ENCODE data around the gene GPATCH2. TPM values are rescaled to one million over a fixed set of nuclear protein-coding genes. Genes with fewer than 3 reads are reported as not detected.

The GPATCH2 gene
- total RNA-seq, 1 donor from 2014 or later, result 15.6 TPM

DNA sequence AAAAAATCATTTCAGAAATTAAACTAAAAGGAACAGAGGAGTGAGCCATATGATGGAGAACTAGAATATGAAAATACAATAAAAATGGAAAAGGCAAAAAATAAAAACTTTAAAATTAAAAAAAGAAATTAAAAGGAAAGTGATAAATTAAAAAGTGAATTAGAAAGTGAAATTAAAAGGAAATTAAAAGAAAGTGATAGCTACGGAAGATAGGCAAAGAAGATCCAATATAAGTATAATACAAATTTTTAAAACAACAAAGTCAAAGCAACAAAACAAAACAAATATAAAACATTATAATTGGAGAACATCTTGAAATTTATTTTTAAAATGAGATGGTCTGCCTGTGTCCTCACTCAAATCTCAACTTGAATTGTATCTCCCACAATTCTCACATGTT lies 165.8 kb downstream of the GPATCH2 start:
- TF ChIP-seq, protein P1, sequence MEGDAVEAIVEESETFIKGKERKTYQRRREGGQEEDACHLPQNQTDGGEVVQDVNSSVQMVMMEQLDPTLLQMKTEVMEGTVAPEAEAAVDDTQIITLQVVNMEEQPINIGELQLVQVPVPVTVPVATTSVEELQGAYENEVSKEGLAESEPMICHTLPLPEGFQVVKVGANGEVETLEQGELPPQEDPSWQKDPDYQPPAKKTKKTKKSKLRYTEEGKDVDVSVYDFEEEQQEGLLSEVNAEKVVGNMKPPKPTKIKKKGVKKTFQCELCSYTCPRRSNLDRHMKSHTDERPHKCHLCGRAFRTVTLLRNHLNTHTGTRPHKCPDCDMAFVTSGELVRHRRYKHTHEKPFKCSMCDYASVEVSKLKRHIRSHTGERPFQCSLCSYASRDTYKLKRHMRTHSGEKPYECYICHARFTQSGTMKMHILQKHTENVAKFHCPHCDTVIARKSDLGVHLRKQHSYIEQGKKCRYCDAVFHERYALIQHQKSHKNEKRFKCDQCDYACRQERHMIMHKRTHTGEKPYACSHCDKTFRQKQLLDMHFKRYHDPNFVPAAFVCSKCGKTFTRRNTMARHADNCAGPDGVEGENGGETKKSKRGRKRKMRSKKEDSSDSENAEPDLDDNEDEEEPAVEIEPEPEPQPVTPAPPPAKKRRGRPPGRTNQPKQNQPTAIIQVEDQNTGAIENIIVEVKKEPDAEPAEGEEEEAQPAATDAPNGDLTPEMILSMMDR (IDR thresholded peaks at IDR 0.05; ENCODE audit: partially characterized antibody, unreplicated experiment), result no peak
- no peaks in the 10 kb centered on the region for H3K4me1 Mint-ChIP-seq (ENCODE audit: low read depth, unreplicated experiment)
- DNase-seq, result no peak
- H3K27me3 Mint-ChIP-seq (ENCODE audit: unreplicated experiment), result no peaks in the 10 kb centered on the region
- H3K27ac Mint-ChIP-seq (ENCODE audit: unreplicated experiment), result no peak overlapping the region
- H3K36me3 Mint-ChIP-seq (ENCODE audit: unreplicated experiment), result peaks cover 6% of the 10 kb centered on the region
- H3K9me3 Mint-ChIP-seq (ENCODE audit: unreplicated experiment), result no peaks in the 10 kb centered on the region
- H3K4me3 Mint-ChIP-seq (ENCODE audit: unreplicated experiment), result no peak overlapping the region

DNA sequence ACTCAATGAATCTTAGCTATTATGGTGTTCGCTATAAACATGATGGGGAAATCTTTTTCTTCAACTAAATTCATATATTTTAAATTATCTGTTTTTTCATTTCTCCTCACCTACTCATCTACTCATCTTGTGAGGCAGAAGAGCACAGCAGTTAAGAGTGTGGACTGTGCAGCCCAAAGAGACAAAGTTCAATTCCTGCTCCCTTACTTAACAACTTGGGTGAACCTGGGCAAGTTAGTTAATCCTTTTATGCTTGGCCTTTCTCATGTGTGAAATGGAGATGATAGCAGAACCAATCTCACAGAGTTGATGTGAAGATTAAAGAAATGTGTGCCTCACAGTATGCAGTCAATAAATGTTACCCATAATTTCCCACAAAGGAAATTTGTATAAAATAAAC lies 168.2 kb downstream of the GPATCH2 start:
- no peak for DNase-seq
- no peaks in the 10 kb centered on the region for H3K27me3 Mint-ChIP-seq (ENCODE audit: unreplicated experiment)
- H3K36me3 Mint-ChIP-seq (ENCODE audit: unreplicated experiment), result peaks cover 6% of the 10 kb centered on the region
- no peaks in the 10 kb centered on the region for H3K4me1 Mint-ChIP-seq (ENCODE audit: low read depth, unreplicated experiment)
- no peak overlapping the region for H3K27ac Mint-ChIP-seq (ENCODE audit: unreplicated experiment)
- TF ChIP-seq, protein P1 (IDR thresholded peaks at IDR 0.05; ENCODE audit: partially characterized antibody, unreplicated experiment), result no peak
- H3K9me3 Mint-ChIP-seq (ENCODE audit: unreplicated experiment), result no peaks in the 10 kb centered on the region
- H3K4me3 Mint-ChIP-seq (ENCODE audit: unreplicated experiment), result no peak overlapping the region

DNA sequence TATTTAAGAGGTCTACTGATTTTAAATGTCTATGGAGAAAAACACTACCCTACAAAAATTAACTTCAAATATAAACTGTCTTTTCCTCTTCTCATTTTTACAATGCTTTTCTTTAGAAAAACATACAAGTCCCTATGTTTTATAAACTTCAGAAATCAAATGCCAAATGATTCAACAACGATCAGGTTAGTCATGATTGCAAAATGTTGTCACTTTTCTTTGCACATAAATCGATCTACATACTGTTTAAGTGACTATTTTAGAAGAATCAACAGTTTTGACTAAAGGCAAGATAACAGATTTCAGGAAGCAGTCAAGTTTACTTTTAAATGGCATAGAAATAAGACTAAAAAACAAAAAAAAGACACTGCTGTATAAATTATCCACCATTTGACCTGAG lies 168.7 kb downstream of the GPATCH2 start:
- no peak overlapping the region for H3K4me3 Mint-ChIP-seq (ENCODE audit: unreplicated experiment)

DNA sequence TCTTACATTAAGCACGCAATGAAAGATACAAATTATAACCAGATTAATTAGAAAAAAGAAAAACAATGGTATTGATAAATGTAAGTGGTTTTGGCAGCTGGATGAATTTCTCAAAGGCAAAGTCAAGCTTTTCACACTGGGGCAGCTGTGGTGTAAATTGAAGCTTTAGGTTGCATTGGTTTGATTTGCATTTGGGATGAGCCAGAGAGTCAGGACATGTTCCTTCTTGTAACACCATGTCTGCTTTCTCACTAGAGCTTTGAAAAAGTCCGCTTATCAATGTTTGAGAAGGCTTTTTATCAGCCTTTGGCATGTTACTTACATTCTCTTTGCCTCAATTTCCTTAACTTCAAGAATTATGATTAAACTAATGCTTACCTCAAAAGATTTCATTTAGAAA lies 173.9 kb downstream of the GPATCH2 start:
- H3K36me3 Mint-ChIP-seq (ENCODE audit: unreplicated experiment), result peaks cover 6% of the 10 kb centered on the region
- TF ChIP-seq, protein P1 (IDR thresholded peaks at IDR 0.05; ENCODE audit: partially characterized antibody, unreplicated experiment), result no peak
- H3K9me3 Mint-ChIP-seq (ENCODE audit: unreplicated experiment), result no peaks in the 10 kb centered on the region
- no peak overlapping the region for H3K27ac Mint-ChIP-seq (ENCODE audit: unreplicated experiment)
- no peak overlapping the region for H3K4me3 Mint-ChIP-seq (ENCODE audit: unreplicated experiment)
- DNase-seq, result no peak
- H3K27me3 Mint-ChIP-seq (ENCODE audit: unreplicated experiment), result no peaks in the 10 kb centered on the region
- no peaks in the 10 kb centered on the region for H3K4me1 Mint-ChIP-seq (ENCODE audit: low read depth, unreplicated experiment)

More for the DNA sequence above, 168.7 kb downstream of the GPATCH2 start:
- Mint-ChIP-seq H3K4me1 (ENCODE audit: low read depth, unreplicated experiment) (no peaks in the 10 kb centered on the region), H3K36me3 (ENCODE audit: unreplicated experiment) (peaks cover 6% of the 10 kb centered on the region), H3K9me3 (ENCODE audit: unreplicated experiment) (no peaks in the 10 kb centered on the region), H3K27ac (ENCODE audit: unreplicated experiment) (no peak overlapping the region), H3K27me3 (ENCODE audit: unreplicated experiment) (no peaks in the 10 kb centered on the region)
- TF ChIP-seq, protein P1 (IDR thresholded peaks at IDR 0.05; ENCODE audit: partially characterized antibody, unreplicated experiment), result no peak
- DNase-seq, result no peak

DNA sequence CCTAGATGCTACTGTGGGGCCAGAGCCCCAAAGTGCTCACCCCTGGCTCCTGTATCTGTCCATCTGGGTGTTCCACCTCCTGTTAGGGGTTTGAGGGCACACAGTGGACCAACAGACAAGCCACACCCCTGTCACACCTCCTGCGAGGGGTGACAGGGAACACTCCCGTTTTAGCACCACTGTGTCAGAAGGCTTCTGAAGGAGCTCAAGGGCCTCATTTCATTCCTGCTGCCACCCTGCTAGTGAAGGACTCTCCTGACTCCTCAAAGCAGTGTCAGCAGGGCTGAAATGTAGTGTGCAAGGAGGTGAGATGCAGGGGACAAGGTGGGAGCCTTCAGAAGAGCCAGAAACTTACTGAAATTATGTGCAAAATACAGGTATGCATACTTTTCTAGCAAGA lies 174.6 kb downstream of the GPATCH2 start:
- TF ChIP-seq, protein P1 (IDR thresholded peaks at IDR 0.05; ENCODE audit: partially characterized antibody, unreplicated experiment), result no peak
- H3K9me3 Mint-ChIP-seq (ENCODE audit: unreplicated experiment), result no peaks in the 10 kb centered on the region
- no peak overlapping the region for H3K4me3 Mint-ChIP-seq (ENCODE audit: unreplicated experiment)
- peaks cover 6% of the 10 kb centered on the region for H3K36me3 Mint-ChIP-seq (ENCODE audit: unreplicated experiment)
- DNase-seq, result no peak
- no peaks in the 10 kb centered on the region for H3K27me3 Mint-ChIP-seq (ENCODE audit: unreplicated experiment)
- no peaks in the 10 kb centered on the region for H3K4me1 Mint-ChIP-seq (ENCODE audit: low read depth, unreplicated experiment)
- no peak overlapping the region for H3K27ac Mint-ChIP-seq (ENCODE audit: unreplicated experiment)

Data from glutamatergic neuron (in vitro differentiated cells).